HG03521 (cell line): Measurements from ENCODE around the gene MFF.

Experiments
- ATAC-seq: cut with Tn5 transposase; IDR thresholded peaks from one replicate; pipeline ENCODE4 v1.9.1; 2021; ENCODE audit warnings: mild to moderate bottlenecking, moderate library complexity; ENCODE audit not compliant: unreplicated experiment

The MFF gene

DNA sequence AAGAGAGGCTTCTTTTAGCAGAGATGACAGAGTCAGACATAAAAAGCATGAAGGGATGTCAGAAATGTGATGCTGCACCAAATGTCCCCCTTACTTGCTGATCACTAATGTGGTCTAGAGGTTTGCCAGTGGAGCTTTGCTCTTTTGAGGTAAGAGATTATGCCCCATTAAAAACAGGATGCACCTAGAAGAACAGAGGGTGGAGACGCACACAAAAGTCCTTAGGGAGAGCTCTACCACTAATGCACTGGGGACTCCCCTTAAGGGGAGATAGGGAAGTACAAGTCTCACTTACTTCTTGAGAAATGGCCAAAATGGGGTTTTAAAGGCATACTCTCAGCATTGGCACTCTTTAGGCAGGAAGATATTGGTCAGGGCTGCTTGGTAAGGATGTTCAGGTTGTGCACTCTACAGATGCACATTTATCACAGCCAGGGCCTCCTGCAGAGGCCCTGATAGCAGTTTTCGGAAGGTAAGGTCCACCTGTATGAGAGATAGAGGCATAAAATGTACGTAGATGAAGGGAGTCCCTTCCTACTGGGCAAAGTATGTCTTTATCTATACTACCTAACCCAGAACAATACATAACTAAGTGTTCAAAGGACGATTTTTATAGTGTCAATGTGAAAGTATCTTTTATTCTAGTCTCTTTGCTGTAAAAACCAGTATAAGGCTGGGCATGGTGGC, 79.7 kb downstream of the MFF start:
- no peak for ATAC-seq

DNA sequence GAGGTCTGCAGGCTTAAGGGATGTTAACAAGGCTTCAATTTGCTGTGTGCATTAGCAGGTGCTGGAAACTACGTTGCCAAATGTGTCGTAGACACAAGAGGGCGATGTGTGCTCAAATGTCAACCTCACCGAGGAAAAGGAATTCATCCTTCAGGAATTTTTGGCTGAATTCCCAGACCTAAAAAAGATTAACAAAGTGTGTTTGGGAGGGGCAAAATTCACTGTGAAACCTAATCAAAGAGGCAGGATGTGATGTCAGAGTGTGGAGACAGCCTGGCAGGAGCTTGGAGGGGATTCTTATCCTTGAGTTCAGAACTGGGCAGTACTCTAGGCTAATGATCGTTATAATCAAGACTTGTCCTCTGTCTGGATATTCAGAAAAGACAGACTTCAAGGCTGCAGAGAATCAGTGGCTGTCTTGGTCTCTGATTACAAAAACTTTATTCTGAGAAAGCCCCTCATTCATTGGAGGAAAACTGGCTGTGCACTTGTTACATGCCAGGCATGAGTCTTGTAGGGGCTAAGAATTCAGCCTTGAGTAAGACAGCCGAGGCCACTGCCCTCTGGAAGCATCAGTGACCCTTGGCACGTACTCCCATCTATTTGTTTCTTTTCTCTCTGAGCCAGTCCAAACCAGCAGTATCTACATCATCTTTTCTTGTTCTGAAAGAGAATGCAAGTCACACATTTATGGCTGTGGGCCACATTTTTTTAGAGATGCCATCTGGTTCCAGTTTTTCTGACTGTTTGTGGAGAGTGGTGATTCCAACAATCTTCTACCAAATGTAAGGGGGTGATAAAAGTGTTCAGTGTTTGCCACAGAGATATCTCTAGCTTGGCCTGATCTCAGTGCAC, 81.4 kb downstream of the MFF start:
- no peak for ATAC-seq
